Jurkat, Clone E6-1 (cell line): Measurements from ENCODE around the gene COTL1.

Experiments used
- DNase-seq: peaks from one replicate; pipeline ENCODE4 v3.0.0-alpha.2; 2011; ENCODE audit warnings: low read depth, low spot score
- H3K4me3 ChIP-seq: 2 replicates; pipeline ENCODE4 v1.5.1; 2011; ENCODE audit warnings: mild to moderate bottlenecking, low read length, control low read depth, moderate library complexity

The COTL1 gene

DNA sequence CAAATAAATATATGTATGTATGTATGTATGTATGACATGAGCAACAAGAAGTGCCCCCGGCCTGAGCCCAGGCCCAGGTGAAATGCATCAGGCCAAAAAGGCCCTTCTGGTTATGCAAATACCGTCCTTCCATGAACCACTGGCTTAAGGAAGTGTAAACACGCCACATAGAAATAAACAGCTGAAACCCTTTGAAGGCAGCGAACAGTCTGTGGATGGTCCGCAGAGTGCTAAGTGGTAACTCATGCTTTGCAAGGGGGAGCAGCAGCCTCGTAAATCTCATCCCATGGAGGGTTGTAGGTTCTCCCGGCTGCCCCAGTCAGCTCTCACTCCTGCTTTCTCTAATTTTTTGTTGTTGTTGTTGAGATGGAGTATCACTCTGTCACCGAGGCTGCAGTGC is 36.7 kb downstream of the COTL1 start:
- no peak overlapping the region for H3K4me3 ChIP-seq
- DNase-seq, result no peak

DNA sequence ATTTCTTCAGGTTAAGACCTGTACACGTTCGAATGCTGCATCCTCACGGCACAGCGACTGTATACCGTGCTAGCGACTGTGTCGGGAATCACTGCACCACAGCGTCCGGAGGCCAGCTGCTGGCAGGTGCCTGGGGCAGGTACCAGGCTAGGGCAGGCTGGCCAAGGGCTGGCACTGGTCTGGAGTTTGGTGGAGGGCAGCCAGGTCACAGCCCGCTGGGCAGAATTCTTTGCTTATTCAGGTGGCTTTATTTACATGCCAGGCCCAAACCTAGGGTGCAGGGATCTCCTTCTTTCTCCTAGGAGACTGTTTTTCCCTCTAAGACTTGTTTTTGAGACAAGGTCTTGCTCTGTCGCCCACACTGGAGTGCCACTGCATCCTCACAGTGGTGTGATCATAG is 37.9 kb downstream of the COTL1 start:
- no peak overlapping the region for H3K4me3 ChIP-seq
- DNase-seq, result no peak

DNA sequence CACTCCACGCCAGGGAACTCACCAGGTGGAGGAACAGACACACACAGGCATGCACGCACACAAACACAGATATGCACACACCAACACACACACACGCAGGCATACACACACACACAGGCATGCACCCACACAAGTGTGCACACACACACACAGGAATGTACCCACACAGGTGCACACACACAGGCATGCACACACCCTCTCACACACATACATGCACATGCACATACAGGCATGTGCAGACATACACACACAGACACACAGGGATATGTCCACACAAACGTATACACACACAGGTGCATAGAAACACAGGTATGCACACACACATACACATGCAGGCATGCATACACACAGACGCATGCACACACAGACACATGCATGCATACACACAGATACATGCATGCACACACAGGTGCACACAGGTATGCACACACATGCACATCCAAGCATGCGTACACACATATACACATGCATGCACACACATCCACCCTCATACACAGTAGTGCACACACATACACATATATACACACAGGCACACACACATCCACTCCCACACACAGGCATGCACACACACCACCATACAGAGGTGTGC is 39.2 kb downstream of the COTL1 start:
- no peak for DNase-seq
- no peak overlapping the region for H3K4me3 ChIP-seq

GRCh38 chr16:84577034-84577803 is 40.7 kb downstream of the COTL1 start:
- H3K4me3 ChIP-seq, result no peak overlapping the region
- DNase-seq, result no peak

DNA sequence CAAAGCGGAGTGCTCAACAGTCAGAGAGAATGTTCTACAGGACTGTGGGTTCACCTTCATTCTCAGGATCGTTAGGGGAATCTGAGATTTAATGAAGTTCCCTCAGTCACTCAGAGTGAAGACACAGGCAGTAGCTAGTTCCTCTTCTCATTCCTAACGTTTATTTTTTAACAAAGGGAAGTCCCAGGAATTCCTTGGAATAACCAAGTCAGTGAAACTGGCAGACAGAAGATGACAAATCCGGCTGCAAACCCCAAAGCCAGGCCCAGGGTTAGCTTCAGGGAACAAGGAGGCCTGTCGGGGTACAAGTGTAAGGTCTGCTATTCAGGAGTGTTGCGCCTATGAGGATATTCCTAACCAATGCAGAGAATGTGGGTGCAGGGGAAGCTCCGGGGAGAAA is 42.0 kb downstream of the COTL1 start:
- no peak for DNase-seq
- H3K4me3 ChIP-seq, result no peak overlapping the region

- no peak overlapping the region for H3K4me3 ChIP-seq
- no peak for DNase-seq
Measured at GRCh38 chr16:84574191-84574590, 43.7 kb downstream of the COTL1 start.

DNA sequence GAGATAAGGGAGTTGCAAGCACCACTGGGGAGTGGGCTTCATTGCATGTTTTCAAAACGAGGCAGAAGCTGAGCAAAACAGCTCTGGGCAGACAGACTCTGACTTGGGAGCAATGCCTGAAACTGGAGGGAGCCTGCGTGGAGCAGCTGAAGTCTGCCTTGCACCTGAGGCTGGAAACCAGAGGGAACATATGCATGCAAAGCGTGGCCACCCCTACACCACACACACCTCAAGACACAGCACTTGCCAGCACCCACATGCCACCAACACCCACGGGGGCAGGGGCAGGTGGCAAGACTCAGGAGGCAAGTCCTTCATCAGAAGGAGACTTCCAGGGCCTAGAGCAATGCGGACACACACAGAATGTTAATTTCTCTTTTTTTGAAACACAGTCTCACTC is 45.8 kb downstream of the COTL1 start:
- H3K4me3 ChIP-seq, result no peak overlapping the region
- no peak for DNase-seq

DNA sequence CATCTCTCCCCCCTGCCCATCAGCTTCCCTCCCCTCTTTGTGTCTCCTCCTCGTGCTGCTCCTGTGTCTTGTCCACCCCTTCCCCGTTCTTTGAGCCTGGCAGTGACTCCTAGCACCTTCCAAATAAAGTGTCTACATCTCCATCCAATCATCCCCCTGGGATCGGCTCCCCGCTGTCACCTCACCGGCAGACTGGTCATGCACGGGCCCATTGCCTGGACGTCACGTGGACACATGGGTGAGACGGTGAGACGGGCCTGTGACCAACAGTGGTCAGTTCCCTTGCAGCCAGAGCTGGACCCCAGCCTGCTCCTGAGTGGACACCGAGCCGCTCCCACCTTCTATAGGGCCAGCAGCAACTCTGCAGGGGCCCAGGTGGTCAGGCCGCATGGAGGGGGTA is 46.4 kb downstream of the COTL1 start:
- no peak overlapping the region for H3K4me3 ChIP-seq
- no peak for DNase-seq

DNA sequence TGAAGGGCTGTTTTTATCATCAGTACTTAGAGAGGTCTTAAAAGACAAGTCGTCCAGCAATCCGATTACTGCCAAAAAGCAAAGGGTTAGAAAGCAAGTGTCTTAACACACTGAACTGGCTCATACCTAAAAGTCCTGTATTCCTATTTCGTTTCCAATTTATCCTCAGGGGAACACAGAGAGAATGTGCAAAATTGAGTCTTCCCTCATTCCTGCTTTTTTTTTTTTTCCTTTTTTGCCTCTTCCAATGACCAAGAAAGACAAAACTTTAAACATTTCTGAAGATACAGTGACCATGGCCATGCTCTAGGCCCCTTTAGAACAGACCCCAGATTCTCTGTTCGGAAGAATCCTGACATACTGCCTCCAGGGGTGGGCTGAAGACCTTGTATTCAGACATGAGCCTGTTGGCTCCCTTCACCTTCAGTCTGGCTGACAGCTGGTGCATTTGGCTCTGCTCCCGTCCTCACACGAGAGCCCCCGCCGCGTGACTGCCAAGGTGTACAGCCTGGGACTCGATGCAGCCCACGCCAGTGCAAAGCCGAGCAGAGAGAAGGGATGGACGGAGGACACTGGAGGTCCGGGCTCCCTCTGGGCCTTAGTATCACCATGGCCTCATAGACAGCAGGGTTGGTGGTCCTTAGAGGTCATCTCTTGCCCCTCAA is 47.0 kb downstream of the COTL1 start:
- no peak for DNase-seq
- H3K4me3 ChIP-seq, result no peak overlapping the region

- H3K4me3 ChIP-seq, result no peak overlapping the region
- DNase-seq, result no peak
Measured at GRCh38 chr16:84569382-84569987, 48.4 kb downstream of the COTL1 start.

GRCh38 chr16:84568066-84568465 is 49.8 kb downstream of the COTL1 start:
- DNase-seq, result no peak
- no peak overlapping the region for H3K4me3 ChIP-seq

DNA sequence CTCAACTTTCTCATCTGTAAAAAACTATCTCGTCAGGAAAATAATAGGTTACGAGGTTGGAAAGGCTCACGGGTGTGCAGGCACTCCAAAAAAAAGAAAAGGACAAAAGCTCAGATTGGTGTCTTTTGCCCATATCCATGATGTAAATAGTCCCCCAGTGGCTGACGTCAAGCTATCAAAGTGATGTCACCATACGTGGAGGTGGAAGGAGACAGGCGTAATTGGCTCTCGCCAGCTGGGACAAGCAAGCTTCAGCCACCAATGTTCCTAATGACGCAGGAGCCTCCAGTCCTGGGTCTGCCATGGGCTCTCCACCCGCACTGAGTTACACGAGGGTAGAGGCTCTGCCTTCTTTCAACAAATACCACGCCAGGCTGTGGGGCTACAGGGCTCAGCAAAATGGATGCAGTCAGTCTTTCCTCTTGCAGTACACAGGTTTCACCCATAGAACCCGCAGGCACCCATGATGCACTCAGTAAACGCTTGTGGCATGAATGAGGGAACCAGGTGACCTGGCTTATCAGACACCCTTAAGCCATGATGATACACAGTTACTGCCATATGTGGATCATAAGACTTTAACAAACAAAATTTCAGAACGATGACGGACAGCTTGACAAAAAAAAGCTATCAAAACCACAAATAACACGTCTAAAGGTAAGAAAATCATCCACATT is 50.5 kb downstream of the COTL1 start:
- H3K4me3 ChIP-seq, result no peak overlapping the region
- no peak for DNase-seq

GRCh38 chr16:84566545-84567257 is 51.2 kb downstream of the COTL1 start:
- no peak for DNase-seq
- no peak overlapping the region for H3K4me3 ChIP-seq

DNA sequence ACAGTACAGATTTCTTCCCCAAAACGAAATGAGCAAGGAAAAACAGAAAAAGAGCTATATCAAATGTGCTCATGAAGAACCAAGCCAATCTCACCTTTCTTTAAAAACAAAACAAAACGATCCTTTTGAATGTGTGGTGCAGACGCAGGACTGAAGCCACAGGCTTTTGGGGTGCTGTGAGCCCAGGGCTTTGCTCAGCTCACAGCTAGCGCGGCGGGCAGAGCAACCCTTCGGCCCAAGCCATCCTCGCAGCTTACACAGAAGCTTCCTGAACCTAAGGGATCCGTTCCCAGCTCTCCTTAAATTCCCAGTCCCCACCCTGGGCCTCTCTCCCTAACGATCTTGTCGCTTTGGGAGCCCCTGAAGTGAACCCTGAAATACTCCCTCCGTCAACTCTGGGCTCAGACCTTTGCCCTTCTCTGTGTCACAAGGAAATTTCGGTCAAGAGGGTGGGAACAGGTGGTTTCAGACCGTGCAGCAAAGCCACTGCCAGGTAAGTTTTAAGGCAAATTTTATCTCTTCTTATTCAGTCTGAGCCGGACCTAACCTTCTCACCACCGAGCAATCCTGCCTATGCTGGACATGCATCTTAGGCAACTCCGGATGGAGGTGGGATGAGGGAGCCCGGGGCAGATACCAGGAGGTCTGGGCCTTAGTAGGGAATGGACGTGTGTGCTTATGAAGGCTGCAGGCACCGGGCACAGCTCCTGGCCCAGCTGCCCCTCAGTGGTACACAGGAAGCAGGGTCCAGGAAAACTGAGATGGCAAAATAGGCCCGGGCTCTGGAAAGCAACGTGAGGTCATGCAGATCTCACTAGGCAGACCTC is 52.0 kb downstream of the COTL1 start:
- DNase-seq, result no peak
- no peak overlapping the region for H3K4me3 ChIP-seq

DNA sequence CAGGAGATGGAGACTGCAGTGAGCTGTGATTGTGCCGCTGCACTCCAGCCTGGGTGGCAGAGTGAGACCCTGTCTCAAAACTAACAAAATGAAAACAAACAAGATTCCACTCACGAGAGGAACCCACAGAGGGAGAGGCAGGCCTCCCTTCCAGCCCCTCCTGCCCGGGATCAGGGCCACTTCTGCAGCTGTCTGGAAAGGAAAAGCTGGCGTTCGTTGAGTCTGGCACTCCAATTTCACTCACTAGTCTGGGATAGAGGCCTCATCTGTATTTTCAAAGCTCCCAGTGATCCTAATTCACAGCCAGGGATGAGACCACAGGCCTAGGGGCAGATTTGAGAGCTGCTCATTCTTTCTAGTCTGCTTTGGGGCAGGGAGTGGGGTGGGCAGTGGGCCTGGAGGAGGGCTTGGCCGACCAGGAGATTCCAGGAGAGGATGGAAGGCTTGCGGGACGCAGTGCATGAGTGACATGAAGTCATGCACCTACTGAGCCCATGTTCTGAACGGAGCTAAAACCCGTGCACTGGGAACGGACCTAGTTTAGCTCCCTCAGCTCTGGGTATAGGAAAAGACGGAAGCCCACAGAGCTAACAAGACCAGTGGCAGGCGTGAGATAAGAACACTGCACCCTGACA is 54.0 kb downstream of the COTL1 start:
- no peak for DNase-seq
- H3K4me3 ChIP-seq, result no peak overlapping the region

GRCh38 chr16:84563064-84563715 is 54.7 kb downstream of the COTL1 start:
- H3K4me3 ChIP-seq, result no peak overlapping the region
- DNase-seq, result no peak

DNA sequence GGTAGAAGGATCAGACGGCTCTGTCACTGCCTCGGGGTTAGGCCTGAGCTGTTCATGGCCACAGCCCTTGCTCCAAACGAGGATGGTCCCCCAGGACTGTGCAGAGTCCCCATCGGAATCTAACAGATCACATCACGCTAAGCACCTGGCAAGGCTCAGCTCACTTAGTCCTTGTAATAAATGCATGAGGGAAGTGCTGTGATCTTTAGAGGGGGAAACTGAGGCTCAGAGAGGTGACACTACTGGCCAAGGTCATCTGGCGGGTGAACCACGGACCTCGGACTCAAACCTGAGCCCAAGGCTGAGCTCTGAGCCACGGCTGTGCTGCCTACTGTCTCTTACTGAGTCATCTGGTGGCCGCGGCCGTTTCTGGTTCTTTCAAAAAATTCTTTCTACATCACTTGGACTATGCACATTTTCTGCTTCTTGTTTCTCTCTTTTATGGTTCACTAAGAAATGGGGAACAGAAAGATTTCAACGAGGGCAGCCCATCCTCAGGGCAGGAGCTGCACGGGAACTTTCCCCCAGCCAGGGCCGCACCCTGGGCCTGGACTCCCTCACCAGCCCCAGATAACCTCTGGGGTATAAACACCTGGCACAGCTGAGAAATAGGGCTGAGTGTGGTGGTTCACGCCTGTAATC is 55.6 kb downstream of the COTL1 start:
- no peak overlapping the region for H3K4me3 ChIP-seq
- no peak for DNase-seq
